ENCODE results near the gene LMNB1. TPM values are rescaled to one million over a fixed set of nuclear protein-coding genes. Genes with fewer than 3 reads are reported as not detected.

LMNB1 gene
- total RNA-seq, 4 donors from 2014 or later = 7.9 to 53.3 (median 16.8) TPM

GRCh38 chr5:126849101-126849678 is 72.3 kb downstream of the LMNB1 start:
- Histone ChIP-seq H3K36me3 (no peaks in the 10 kb centered on the region), H3K27ac (no peak overlapping the region), H3K4me1 (peaks cover 10 to 44% (median 19%) of the 10 kb centered on the region in 4 donors), H3K4me3 (no peak overlapping the region), H3K9me3 (no peaks in the 10 kb centered on the region), H3K27me3 (no peaks in the 10 kb centered on the region)
- intact Hi-C loops (cut with DNase I; ENCODE audit: low total_unique reads) = no loop called here
- in situ Hi-C loops (cut with MboI; ENCODE audit: low pct_ligation_motif_present in 1 of 4, low pct_unique_long_range_greater_than_20kb in 1 of 4, low sequenced_read_pairs in 3 of 4) = loop anchor here in 1 of 4 donors (25.0 kb wide), 1 partner anchor 463 kb away; no protein-coding TSS in a partner anchor
- TF ChIP-seq CTCF (IDR thresholded peaks at IDR 0.05) = no peak
- no peak for DNase-seq
- 67 to 75% methylated on average over 1 to 3 of the region's 3 CpGs for WGBS, 2 donors (ENCODE audit: low coverage in 1 of 2)

- 64 to 77% methylated on average over 6 to 14 of the region's 14 CpGs for WGBS, 2 donors (ENCODE audit: low coverage in 1 of 2)
- Histone ChIP-seq H3K36me3 (no peaks in the 10 kb centered on the region), H3K4me1 (peaks cover 3 to 31% (median 13%) of the 10 kb centered on the region in 4 donors), H3K27ac (peak overlapping the region; percentile 18 to 60 (median 32)), H3K9me3 (no peaks in the 10 kb centered on the region), H3K4me3 (no peak overlapping the region), H3K27me3 (no peaks in the 10 kb centered on the region)
- no peak for DNase-seq
- in situ Hi-C loops (cut with MboI; ENCODE audit: low pct_ligation_motif_present in 1 of 4, low pct_unique_long_range_greater_than_20kb in 1 of 4, low sequenced_read_pairs in 3 of 4) = loop anchor here in 1 of 4 donors (25.0 kb wide), 1 partner anchor 186 kb away; the partner anchor contains the start of gene MARCHF3
- intact Hi-C loops (cut with DNase I; ENCODE audit: low total_unique reads) = loop anchor here (10.0 kb wide), 1 partner anchor 173 kb away; no protein-coding TSS in a partner anchor
- no peak for TF ChIP-seq CTCF (IDR thresholded peaks at IDR 0.05)
- TF ChIP-seq POLR2A (IDR thresholded peaks at IDR 0.05) = no peak
- no peak for TF ChIP-seq POLR2AphosphoS5 (IDR thresholded peaks at IDR 0.05)
- no peak for TF ChIP-seq EP300 (IDR thresholded peaks at IDR 0.05; ENCODE audit: low read depth)
Measured at GRCh38 chr5:126851501-126852011, 74.6 kb downstream of the LMNB1 start.

GRCh38 chr5:126852091-126852571 is 75.2 kb downstream of the LMNB1 start:
- 49 to 62% methylated on average over 3 to 4 of the region's 4 CpGs for WGBS, 2 donors (ENCODE audit: low coverage in 1 of 2)
- no peak for DNase-seq
- in situ Hi-C loops (cut with MboI; ENCODE audit: low pct_ligation_motif_present in 1 of 4, low pct_unique_long_range_greater_than_20kb in 1 of 4, low sequenced_read_pairs in 3 of 4) = loop anchor here in 1 of 4 donors (25.0 kb wide), 1 partner anchor 185 kb away; the partner anchor contains the start of gene MARCHF3
- Histone ChIP-seq H3K4me3 (no peak overlapping the region), H3K36me3 (no peaks in the 10 kb centered on the region), H3K9me3 (no peaks in the 10 kb centered on the region), H3K4me1 (peaks cover 0 to 26% (median 7%) of the 10 kb centered on the region in 4 donors), H3K27ac (peak overlapping the region; percentile 28 to 60 (median 32)), H3K27me3 (no peaks in the 10 kb centered on the region)
- no peak for TF ChIP-seq CTCF (IDR thresholded peaks at IDR 0.05)
- peak in 1 of 3 donors; percentile 20 for TF ChIP-seq POLR2AphosphoS5 (IDR thresholded peaks at IDR 0.05)
- intact Hi-C loops (cut with DNase I; ENCODE audit: low total_unique reads) = loop anchor here (10.0 kb wide), 1 partner anchor 173 kb away; no protein-coding TSS in a partner anchor

GRCh38 chr5:126852841-126853271 is 75.9 kb downstream of the LMNB1 start:
- no peaks in the 10 kb centered on the region for H3K9me3 ChIP-seq
- TF ChIP-seq POLR2A (IDR thresholded peaks at IDR 0.05) (no peak), CTCF (IDR thresholded peaks at IDR 0.05) (no peak), EP300 (IDR thresholded peaks at IDR 0.05; ENCODE audit: low read depth) (no peak), POLR2AphosphoS5 (IDR thresholded peaks at IDR 0.05) (no peak)
- in situ Hi-C loops (cut with MboI; ENCODE audit: low pct_ligation_motif_present in 1 of 4, low pct_unique_long_range_greater_than_20kb in 1 of 4, low sequenced_read_pairs in 3 of 4) (loop anchor here in 1 of 4 donors (25.0 kb wide), 1 partner anchor 184 kb away; the partner anchor contains the start of gene MARCHF3), intact Hi-C loops (cut with DNase I; ENCODE audit: low total_unique reads) (loop anchor here (10.0 kb wide), 1 partner anchor 172 kb away; no protein-coding TSS in a partner anchor)
- 76% methylated on average over 7 of the region's 7 CpGs; no CpG with 5 or more reads in 1 of the 2 donors for WGBS, 2 donors (ENCODE audit: low coverage in 1 of 2)
- no peak for DNase-seq
- peak overlapping the region; percentile 28 to 60 (median 32) for H3K27ac ChIP-seq
- no peak overlapping the region for H3K4me3 ChIP-seq
- H3K27me3 ChIP-seq = no peaks in the 10 kb centered on the region
- no peaks in the 10 kb centered on the region for H3K36me3 ChIP-seq
- H3K4me1 ChIP-seq = peaks cover under 1 to 18% (median 1%) of the 10 kb centered on the region in 4 donors
